Measurements from ENCODE around the gene YAE1. TPM values are rescaled to one million over a fixed set of nuclear protein-coding genes. Genes with fewer than 3 reads are reported as not detected.

YAE1 gene
- total and polyA plus RNA-seq, 4 experiments from 2014 or later, result 13.1 to 27.5 (median 20.6) TPM

- Mint-ChIP-seq H3K4me1 (no peaks in the 10 kb centered on the region), H3K27ac (no peak overlapping the region), H3K9me3 (no peaks in the 10 kb centered on the region), H3K27me3 (peaks cover 12 to 16% of the 10 kb centered on the region in 2 donors), H3K4me3 (no peak overlapping the region), H3K36me3 (no peaks in the 10 kb centered on the region)
- Histone ChIP-seq H3K9me3 (ENCODE audit: control insufficient read depth in 1 of 2, low read length in 2 of 2) (no peaks in the 10 kb centered on the region), H3K27ac (ENCODE audit: low read depth, low read length) (no peak overlapping the region), H3K27me3 (ENCODE audit: insufficient read depth, low read length) (no peaks in the 10 kb centered on the region), H3K36me3 (ENCODE audit: insufficient read depth, low read length) (no peaks in the 10 kb centered on the region), H3K4me1 (ENCODE audit: insufficient read depth, low read length) (no peaks in the 10 kb centered on the region), H3K4me3 (ENCODE audit: low read length in 2 of 2) (no peak overlapping the region)
- ChIA-PET POLR2A (ENCODE audit: partially characterized antibody) (no interaction called here), CTCF (ENCODE audit: partially characterized antibody) (interaction anchor here (0.7 kb wide), 1 partner anchor 14 kb away, joined by 3 read pairs; no protein-coding TSS in a partner anchor)
- intact Hi-C loops (cut with micrococcal nuclease), result no loop called here
- DNase-seq, result no peak
Observed at GRCh38 chr7:39528849-39529248, 37.4 kb upstream of the YAE1 start.

GRCh38 chr7:39529582-39529981 lies 36.6 kb upstream of the YAE1 start:
- H3K27ac ChIP-seq (ENCODE audit: low read depth, low read length), result no peak overlapping the region
- H3K4me1 ChIP-seq (ENCODE audit: insufficient read depth, low read length), result no peaks in the 10 kb centered on the region
- Mint-ChIP-seq H3K27me3 (peaks cover 12 to 14% of the 10 kb centered on the region in 2 donors), H3K27ac (no peak overlapping the region), H3K4me3 (no peak overlapping the region), H3K36me3 (no peaks in the 10 kb centered on the region), H3K9me3 (no peaks in the 10 kb centered on the region), H3K4me1 (no peaks in the 10 kb centered on the region)
- intact Hi-C loops (cut with micrococcal nuclease), result no loop called here
- H3K36me3 ChIP-seq (ENCODE audit: insufficient read depth, low read length), result no peaks in the 10 kb centered on the region
- no peaks in the 10 kb centered on the region for H3K9me3 ChIP-seq (ENCODE audit: control insufficient read depth in 1 of 2, low read length in 2 of 2)
- H3K4me3 ChIP-seq (ENCODE audit: low read length in 2 of 2), result no peak overlapping the region
- no peak for DNase-seq
- ChIA-PET POLR2A (ENCODE audit: partially characterized antibody) (no interaction called here), CTCF (ENCODE audit: partially characterized antibody) (interaction anchor here (0.7 kb wide), 1 partner anchor 15 kb away, joined by 3 read pairs; no protein-coding TSS in a partner anchor)
- H3K27me3 ChIP-seq (ENCODE audit: insufficient read depth, low read length), result no peaks in the 10 kb centered on the region

- no peaks in the 10 kb centered on the region for H3K4me1 Mint-ChIP-seq
- Histone ChIP-seq H3K36me3 (ENCODE audit: insufficient read depth, low read length) (no peaks in the 10 kb centered on the region), H3K27me3 (ENCODE audit: insufficient read depth, low read length) (no peaks in the 10 kb centered on the region), H3K9me3 (ENCODE audit: control insufficient read depth in 1 of 2, low read length in 2 of 2) (no peaks in the 10 kb centered on the region), H3K4me1 (ENCODE audit: insufficient read depth, low read length) (no peaks in the 10 kb centered on the region), H3K4me3 (ENCODE audit: low read length in 2 of 2) (no peak overlapping the region), H3K27ac (ENCODE audit: low read depth, low read length) (no peak overlapping the region)
- DNase-seq, result no peak
- intact Hi-C loops (cut with micrococcal nuclease), result no loop called here
- H3K27me3 Mint-ChIP-seq, result peaks cover 8 to 15% of the 10 kb centered on the region in 2 donors
- POLR2A ChIA-PET (ENCODE audit: partially characterized antibody), result no interaction called here
- H3K4me3 Mint-ChIP-seq, result no peak overlapping the region
- no peak overlapping the region for H3K27ac Mint-ChIP-seq
- CTCF ChIA-PET (ENCODE audit: partially characterized antibody), result no interaction called here
- H3K36me3 Mint-ChIP-seq, result no peaks in the 10 kb centered on the region
- no peaks in the 10 kb centered on the region for H3K9me3 Mint-ChIP-seq
Observed at GRCh38 chr7:39530971-39531370, 35.2 kb upstream of the YAE1 start.

- Histone ChIP-seq H3K4me1 (ENCODE audit: insufficient read depth, low read length) (no peaks in the 10 kb centered on the region), H3K36me3 (ENCODE audit: insufficient read depth, low read length) (no peaks in the 10 kb centered on the region), H3K4me3 (ENCODE audit: low read length in 2 of 2) (no peak overlapping the region), H3K27ac (ENCODE audit: low read depth, low read length) (no peak overlapping the region), H3K9me3 (ENCODE audit: control insufficient read depth in 1 of 2, low read length in 2 of 2) (no peaks in the 10 kb centered on the region), H3K27me3 (ENCODE audit: insufficient read depth, low read length) (no peaks in the 10 kb centered on the region)
- ChIA-PET POLR2A (ENCODE audit: partially characterized antibody) (no interaction called here), CTCF (ENCODE audit: partially characterized antibody) (no interaction called here)
- DNase-seq, result no peak
- H3K4me1 Mint-ChIP-seq, result no peaks in the 10 kb centered on the region
- no peaks in the 10 kb centered on the region for H3K36me3 Mint-ChIP-seq
- intact Hi-C loops (cut with micrococcal nuclease), result no loop called here
- no peaks in the 10 kb centered on the region for H3K9me3 Mint-ChIP-seq
- H3K27ac Mint-ChIP-seq, result no peak overlapping the region
- no peak overlapping the region for H3K4me3 Mint-ChIP-seq
- H3K27me3 Mint-ChIP-seq, result peaks cover 8 to 17% of the 10 kb centered on the region in 2 donors
Observed at GRCh38 chr7:39531818-39532217, 34.4 kb upstream of the YAE1 start.

GRCh38 chr7:39532832-39533231 lies 33.4 kb upstream of the YAE1 start:
- no peak for DNase-seq
- POLR2A ChIA-PET (ENCODE audit: partially characterized antibody), result no interaction called here
- Mint-ChIP-seq H3K27me3 (peaks cover 4 to 13% of the 10 kb centered on the region in 2 donors), H3K4me1 (no peaks in the 10 kb centered on the region), H3K4me3 (no peak overlapping the region), H3K36me3 (no peaks in the 10 kb centered on the region), H3K27ac (no peak overlapping the region), H3K9me3 (no peaks in the 10 kb centered on the region)
- Histone ChIP-seq H3K27ac (ENCODE audit: low read depth, low read length) (no peak overlapping the region), H3K27me3 (ENCODE audit: insufficient read depth, low read length) (no peaks in the 10 kb centered on the region), H3K4me1 (ENCODE audit: insufficient read depth, low read length) (no peaks in the 10 kb centered on the region), H3K4me3 (ENCODE audit: low read length in 2 of 2) (no peak overlapping the region), H3K36me3 (ENCODE audit: insufficient read depth, low read length) (no peaks in the 10 kb centered on the region), H3K9me3 (ENCODE audit: control insufficient read depth in 1 of 2, low read length in 2 of 2) (no peaks in the 10 kb centered on the region)
- intact Hi-C loops (cut with micrococcal nuclease), result no loop called here
- CTCF ChIA-PET (ENCODE audit: partially characterized antibody), result no interaction called here

GRCh38 chr7:39534599-39534998 lies 31.6 kb upstream of the YAE1 start:
- Histone ChIP-seq H3K4me1 (ENCODE audit: insufficient read depth, low read length) (no peaks in the 10 kb centered on the region), H3K36me3 (ENCODE audit: insufficient read depth, low read length) (no peaks in the 10 kb centered on the region), H3K27me3 (ENCODE audit: insufficient read depth, low read length) (no peaks in the 10 kb centered on the region), H3K4me3 (ENCODE audit: low read length in 2 of 2) (no peak overlapping the region), H3K27ac (ENCODE audit: low read depth, low read length) (no peak overlapping the region), H3K9me3 (ENCODE audit: control insufficient read depth in 1 of 2, low read length in 2 of 2) (no peaks in the 10 kb centered on the region)
- H3K36me3 Mint-ChIP-seq, result no peaks in the 10 kb centered on the region
- H3K4me3 Mint-ChIP-seq, result no peak overlapping the region
- intact Hi-C loops (cut with micrococcal nuclease), result no loop called here
- no peaks in the 10 kb centered on the region for H3K9me3 Mint-ChIP-seq
- CTCF ChIA-PET (ENCODE audit: partially characterized antibody), result interaction anchor here (0.9 kb wide), 1 partner anchor 14 kb away, joined by 3 read pairs; no protein-coding TSS in a partner anchor
- POLR2A ChIA-PET (ENCODE audit: partially characterized antibody), result no interaction called here
- H3K27ac Mint-ChIP-seq, result no peak overlapping the region
- no peaks in the 10 kb centered on the region for H3K4me1 Mint-ChIP-seq
- peaks cover 5 to 15% of the 10 kb centered on the region in 2 donors for H3K27me3 Mint-ChIP-seq
- DNase-seq, result no peak

- no peak overlapping the region for H3K4me3 Mint-ChIP-seq
- Histone ChIP-seq H3K9me3 (ENCODE audit: control insufficient read depth in 1 of 2, low read length in 2 of 2) (no peaks in the 10 kb centered on the region), H3K36me3 (ENCODE audit: insufficient read depth, low read length) (no peaks in the 10 kb centered on the region), H3K4me1 (ENCODE audit: insufficient read depth, low read length) (no peaks in the 10 kb centered on the region), H3K27me3 (ENCODE audit: insufficient read depth, low read length) (no peaks in the 10 kb centered on the region), H3K4me3 (ENCODE audit: low read length in 2 of 2) (no peak overlapping the region), H3K27ac (ENCODE audit: low read depth, low read length) (no peak overlapping the region)
- no peaks in the 10 kb centered on the region for H3K9me3 Mint-ChIP-seq
- intact Hi-C loops (cut with micrococcal nuclease), result no loop called here
- peaks cover 5 to 18% of the 10 kb centered on the region in 2 donors for H3K27me3 Mint-ChIP-seq
- ChIA-PET CTCF (ENCODE audit: partially characterized antibody) (no interaction called here), POLR2A (ENCODE audit: partially characterized antibody) (no interaction called here)
- no peak for DNase-seq
- H3K4me1 Mint-ChIP-seq, result no peaks in the 10 kb centered on the region
- no peak overlapping the region for H3K27ac Mint-ChIP-seq
- H3K36me3 Mint-ChIP-seq, result no peaks in the 10 kb centered on the region
Observed at GRCh38 chr7:39535064-39535463, 31.1 kb upstream of the YAE1 start.

GRCh38 chr7:39535720-39536119 lies 30.5 kb upstream of the YAE1 start:
- DNase-seq, result no peak
- ChIA-PET CTCF (ENCODE audit: partially characterized antibody) (no interaction called here), POLR2A (ENCODE audit: partially characterized antibody) (no interaction called here)
- no peaks in the 10 kb centered on the region for H3K27me3 ChIP-seq (ENCODE audit: insufficient read depth, low read length)
- Mint-ChIP-seq H3K4me1 (no peaks in the 10 kb centered on the region), H3K27ac (no peak overlapping the region), H3K27me3 (peaks cover 5 to 18% of the 10 kb centered on the region in 2 donors), H3K4me3 (no peak overlapping the region), H3K9me3 (no peaks in the 10 kb centered on the region), H3K36me3 (no peaks in the 10 kb centered on the region)
- H3K4me1 ChIP-seq (ENCODE audit: insufficient read depth, low read length), result no peaks in the 10 kb centered on the region
- no peak overlapping the region for H3K4me3 ChIP-seq (ENCODE audit: low read length in 2 of 2)
- intact Hi-C loops (cut with micrococcal nuclease), result no loop called here
- H3K9me3 ChIP-seq (ENCODE audit: control insufficient read depth in 1 of 2, low read length in 2 of 2), result no peaks in the 10 kb centered on the region
- no peak overlapping the region for H3K27ac ChIP-seq (ENCODE audit: low read depth, low read length)
- no peaks in the 10 kb centered on the region for H3K36me3 ChIP-seq (ENCODE audit: insufficient read depth, low read length)
